ENCODE results near the gene PLD5. TPM values are rescaled to one million over a fixed set of nuclear protein-coding genes. Genes with fewer than 3 reads are reported as not detected.
"Not testable (repeated sequence)": the region's sequence is repeated elsewhere in the genome, so short reads cannot be mapped to it uniquely, and the experiment has no call there.

PLD5 gene
- total RNA-seq, 1 experiment from 2014 or later = 9.2 TPM

DNA sequence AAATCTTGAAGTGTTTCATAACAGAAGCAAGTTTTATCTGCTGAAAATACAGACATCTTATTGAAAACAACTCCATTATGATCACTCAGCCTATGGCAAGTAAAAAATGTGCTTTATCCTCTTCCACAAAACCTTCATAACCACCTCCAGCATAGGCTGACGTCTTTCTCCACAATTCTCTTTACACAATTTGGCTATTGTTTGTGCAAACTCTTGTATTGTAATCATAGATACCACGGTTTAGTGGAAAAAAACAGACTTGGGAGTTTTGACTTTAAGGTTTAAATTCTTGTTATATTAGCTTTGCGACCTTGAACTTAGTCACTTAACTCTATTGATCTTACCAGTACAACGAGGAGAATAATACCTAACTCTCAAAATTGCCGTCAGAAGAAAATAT lies 126.1 kb downstream of the PLD5 start:
- intact Hi-C loops (cut with micrococcal nuclease; ENCODE audit: unreplicated experiment) = no loop called here
- Histone ChIP-seq H3K4me1 (ENCODE audit: insufficient read depth, low read length, poor library complexity, severe bottlenecking) (peaks cover 8% of the 10 kb centered on the region), H3K27me3 (replicated peaks; ENCODE audit: insufficient read depth, low read depth, low read length, poor library complexity) (no peaks in the 10 kb centered on the region), H3K9me3 (ENCODE audit: low read depth, low read length, poor library complexity, severe bottlenecking) (no peaks in the 10 kb centered on the region), H3K27ac (ENCODE audit: low read depth, low read length, poor library complexity, severe bottlenecking) (no peak overlapping the region), H3K36me3 (ENCODE audit: insufficient read depth, low read length, poor library complexity, severe bottlenecking) (no peaks in the 10 kb centered on the region), H3K4me3 (ENCODE audit: low read depth, low read length, poor library complexity, severe bottlenecking) (no peak overlapping the region)
- POLR2A ChIA-PET (ENCODE audit: low non-redundant PET) = no interaction called here
- CTCF ChIA-PET = no interaction called here
- DNase-seq (ENCODE audit: low spot score) = no peak
- no peak for TF ChIP-seq CTCF (conservative IDR thresholded peaks at IDR 0.05; ENCODE audit: low read depth, low read length)
- TF ChIP-seq EZH2 (IDR thresholded peaks at IDR 0.05; ENCODE audit: borderline replicate concordance, low read depth, low read length, poor library complexity, severe bottlenecking) = no peak
- BruUV-seq (replicated peaks) = no TSS peak

DNA sequence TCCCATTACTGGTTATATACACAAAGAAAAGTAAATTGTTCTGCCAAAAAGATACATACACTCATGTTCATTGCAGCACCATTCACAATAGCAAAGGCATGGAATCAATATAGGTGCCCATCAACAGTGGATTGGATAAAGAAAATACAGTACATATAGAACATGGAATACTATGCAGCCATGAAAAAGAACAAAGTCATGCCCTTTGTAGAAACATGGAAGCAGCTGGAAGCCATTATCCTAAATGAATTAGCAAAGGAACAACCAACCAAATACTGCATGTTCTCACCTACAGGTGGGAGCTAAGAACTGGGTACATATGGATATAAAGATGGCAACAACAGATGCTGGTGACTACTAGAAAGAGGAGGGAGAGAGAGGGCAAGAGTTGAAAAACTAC lies 132.6 kb downstream of the PLD5 start:
- ChIA-PET CTCF (no interaction called here), POLR2A (ENCODE audit: low non-redundant PET) (no interaction called here)
- H3K27me3 ChIP-seq (replicated peaks; ENCODE audit: insufficient read depth, low read depth, low read length, poor library complexity) = no peaks in the 10 kb centered on the region
- no peak for DNase-seq (ENCODE audit: low spot score)
- intact Hi-C loops (cut with micrococcal nuclease; ENCODE audit: unreplicated experiment) = no loop called here
- H3K27ac ChIP-seq (ENCODE audit: low read depth, low read length, poor library complexity, severe bottlenecking) = no peak overlapping the region
- H3K9me3 ChIP-seq (ENCODE audit: low read depth, low read length, poor library complexity, severe bottlenecking) = no peaks in the 10 kb centered on the region
- no peaks in the 10 kb centered on the region for H3K4me1 ChIP-seq (ENCODE audit: insufficient read depth, low read length, poor library complexity, severe bottlenecking)
- no TSS peak for BruUV-seq (replicated peaks)
- no peak overlapping the region for H3K4me3 ChIP-seq (ENCODE audit: low read depth, low read length, poor library complexity, severe bottlenecking)
- H3K36me3 ChIP-seq (ENCODE audit: insufficient read depth, low read length, poor library complexity, severe bottlenecking) = no peaks in the 10 kb centered on the region
- TF ChIP-seq EZH2 (IDR thresholded peaks at IDR 0.05; ENCODE audit: borderline replicate concordance, low read depth, low read length, poor library complexity, severe bottlenecking) (no peak), CTCF (conservative IDR thresholded peaks at IDR 0.05; ENCODE audit: low read depth, low read length) (no peak)

DNA sequence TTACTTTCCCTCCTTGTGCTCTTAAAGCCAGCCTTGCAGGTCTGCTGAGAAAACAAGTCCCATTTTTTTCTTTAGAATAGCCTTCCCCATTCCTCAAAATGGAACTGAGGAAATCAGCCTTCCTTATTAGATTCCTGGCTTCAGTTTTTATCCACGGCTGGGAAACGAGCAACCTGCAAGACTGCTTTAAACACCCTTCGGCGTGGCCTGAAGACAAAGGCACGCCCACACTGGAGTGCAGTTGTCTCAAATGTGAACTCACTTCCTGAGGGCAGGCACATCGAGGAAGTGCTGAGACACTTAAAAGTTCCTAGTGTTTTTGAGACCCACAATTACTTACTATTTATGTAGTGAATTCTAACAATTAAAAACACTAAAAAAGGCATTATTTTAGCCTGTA lies 148.4 kb downstream of the PLD5 start:
- BruUV-seq (replicated peaks); H3K27me3 ChIP-seq (replicated peaks; ENCODE audit: insufficient read depth, low read depth, low read length, poor library complexity); H3K27ac ChIP-seq (ENCODE audit: low read depth, low read length, poor library complexity, severe bottlenecking); H3K4me1 ChIP-seq (ENCODE audit: insufficient read depth, low read length, poor library complexity, severe bottlenecking); H3K9me3 ChIP-seq (ENCODE audit: low read depth, low read length, poor library complexity, severe bottlenecking); POLR2A ChIA-PET (ENCODE audit: low non-redundant PET); H3K36me3 ChIP-seq (ENCODE audit: insufficient read depth, low read length, poor library complexity, severe bottlenecking); H3K4me3 ChIP-seq (ENCODE audit: low read depth, low read length, poor library complexity, severe bottlenecking); intact Hi-C loops (cut with micrococcal nuclease; ENCODE audit: unreplicated experiment); CTCF ChIA-PET: not testable (repeated sequence)
- DNase-seq (ENCODE audit: low spot score) = peak; percentile 34

DNA sequence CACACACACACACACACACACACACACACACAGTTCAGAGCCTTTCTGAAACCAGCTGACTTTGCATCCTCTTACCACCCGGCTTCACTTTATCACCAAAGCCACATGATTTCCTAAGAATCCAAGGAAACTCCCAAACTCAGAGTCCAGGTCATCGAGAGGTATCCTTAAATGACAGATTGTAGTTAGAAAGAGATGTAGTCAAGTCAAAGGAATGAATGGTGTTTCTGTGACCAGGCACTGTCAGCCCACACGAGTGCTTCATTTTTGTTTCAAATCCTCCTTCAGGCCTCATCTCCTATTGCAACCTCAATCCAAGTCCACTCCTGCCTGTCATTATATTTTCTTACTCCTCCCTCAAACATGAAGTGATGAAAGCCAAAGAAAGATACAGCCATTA lies 174.1 kb downstream of the PLD5 start:
- H3K4me1 ChIP-seq (ENCODE audit: insufficient read depth, low read length, poor library complexity, severe bottlenecking); H3K9me3 ChIP-seq (ENCODE audit: low read depth, low read length, poor library complexity, severe bottlenecking); POLR2A ChIA-PET (ENCODE audit: low non-redundant PET); H3K4me3 ChIP-seq (ENCODE audit: low read depth, low read length, poor library complexity, severe bottlenecking); H3K27me3 ChIP-seq (replicated peaks; ENCODE audit: insufficient read depth, low read depth, low read length, poor library complexity); H3K27ac ChIP-seq (ENCODE audit: low read depth, low read length, poor library complexity, severe bottlenecking); DNase-seq (ENCODE audit: low spot score); CTCF ChIA-PET; intact Hi-C loops (cut with micrococcal nuclease; ENCODE audit: unreplicated experiment); BruUV-seq (replicated peaks); H3K36me3 ChIP-seq (ENCODE audit: insufficient read depth, low read length, poor library complexity, severe bottlenecking): not testable (repeated sequence)
